A549 (cell line): ENCODE results near the gene SUGCT. TPM values are rescaled to one million over a fixed set of nuclear protein-coding genes. Genes with fewer than 3 reads are reported as not detected.
"Not testable (repeated sequence)": the region's sequence is repeated elsewhere in the genome, so short reads cannot be mapped to it uniquely, and the experiment has no call there.

Experiments used
- ATAC-seq, 2 experiments: fragments of 200-7000 bp in 1 of 2; fragments of >200 bp in 1 of 2; cut with Nextera tagmentation in 1 of 2; cut with Tn5 transposase in 1 of 2; 3 replicates each; pipeline versions ENCODE4 v1.8.0 to v1.9.1; 2018 to 2020; ENCODE audit warnings: mild to moderate bottlenecking in 1 of 2, moderate library complexity in 1 of 2
- CTCF ChIA-PET: fragments of 300-600 bp; sonication (Branson Sonifier 250); formaldehyde crosslinking; extraction: SDS; loops from one replicate; lab custom pipeline; 2021; ENCODE audit warnings: antibody characterized with exemption, inconsistent platforms; lab: Yijun Ruan, JAX
- POLR2A ChIA-PET: fragments of 350-600 bp; formaldehyde crosslinking; extraction: SDS; loops from one replicate; lab custom pipeline; 2021; ENCODE audit warnings: antibody characterized with exemption, inconsistent platforms; lab: Yijun Ruan, JAX
- DNase-seq, 2 experiments: peaks; one replicate each; pipeline versions ENCODE4 v3.0.0 to v3.0.0-alpha.2; 2011 to 2016; ENCODE audit warnings: low read depth in 1 of 2, low spot score in 1 of 2
- FAIRE-seq: peaks from 2 replicates; lab custom pipeline; 2011; peaks lifted over from hg19 to GRCh38; lab: Jason Lieb, UNC
- H3K27ac ChIP-seq, 2 experiments: fragments of >200 bp; sonication (Bioruptor Twin); formaldehyde crosslinking; 3 replicates each; pipeline ENCODE4 v1.5.1; 2016 to 2017
- H3K4me1 ChIP-seq: fragments of >200 bp; sonication (Bioruptor Twin); formaldehyde crosslinking; 3 replicates; pipeline ENCODE4 v1.6.1; 2016
- H3K4me2 ChIP-seq: fragments of >200 bp; sonication (Bioruptor Twin); formaldehyde crosslinking; 3 replicates; pipeline ENCODE4 v1.6.1; 2016
- H3K4me3 ChIP-seq: fragments of >200 bp; sonication (Bioruptor Twin); formaldehyde crosslinking; 3 replicates; pipeline ENCODE4 v1.5.1; 2016
- H3K9me3 ChIP-seq: fragments of >200 bp; sonication (Bioruptor Twin); formaldehyde crosslinking; 3 replicates; pipeline ENCODE4 v1.6.1; 2016
- BHLHE40 ChIP-seq: IDR thresholded peaks from 2 replicates; pipeline ENCODE4 v1.6.1; 2012; ENCODE audit warnings: low read depth, low read length, inconsistent platforms
- CEBPB ChIP-seq, 2 experiments: fragments of >200 bp in 1 of 2; sonication (Bioruptor Twin) in 1 of 2; formaldehyde crosslinking in 1 of 2; IDR thresholded peaks; 2 replicates each; pipeline ENCODE4 v1.6.1; 2012 to 2016
- CHD2 ChIP-seq: fragments of 150-350 bp; IDR thresholded peaks from 2 replicates; pipeline ENCODE4 v1.6.1; 2014; ENCODE audit warnings: low read length; ENCODE audit not compliant: partially characterized antibody
- CHD4 ChIP-seq: fragments of 200-600 bp; sonication (generic); IDR thresholded peaks from 2 replicates; pipeline ENCODE4 v1.6.1; 2016; ENCODE audit warnings: antibody characterized with exemption, mild to moderate bottlenecking, borderline replicate concordance
- EHF ChIP-seq: fragments of 250-450 bp; sonication (Bioruptor Pico); IDR thresholded peaks from 2 replicates; pipeline ENCODE4 v1.5.0; 2020; ENCODE audit warnings: mild to moderate bottlenecking
- EHMT2 ChIP-seq: fragments of 200-600 bp; sonication (generic); IDR thresholded peaks from 2 replicates; pipeline ENCODE4 v1.6.1; 2016; ENCODE audit warnings: antibody characterized with exemption, low read depth, mild to moderate bottlenecking, moderate library complexity
- EP300 ChIP-seq, 2 experiments: fragments of >200 bp; sonication (Bioruptor Twin); formaldehyde crosslinking; IDR thresholded peaks; 2 replicates in 1 of 2; 3 replicates in 1 of 2; pipeline ENCODE4 v1.6.1; 2016 to 2017
- ESRRA ChIP-seq: fragments of 150-350 bp; IDR thresholded peaks from 2 replicates; pipeline ENCODE4 v1.6.1; 2014; ENCODE audit warnings: mild to moderate bottlenecking, low read length, borderline replicate concordance
- FOSL2 ChIP-seq, 2 experiments: fragments of 450-650 bp in 1 of 2; fragments of >200 bp in 1 of 2; sonication (Bioruptor Twin) in 1 of 2; formaldehyde crosslinking; IDR thresholded peaks; 2 replicates each; pipeline versions ENCODE4 v1.5.0 to v1.6.1; 2016 to 2020; ENCODE audit warnings: mild to moderate bottlenecking in 1 of 2, moderate library complexity in 1 of 2
- HEYL ChIP-seq: fragments of 250-450 bp; sonication (Bioruptor Pico); IDR thresholded peaks from 2 replicates; pipeline ENCODE4 v1.8.0; 2021; ENCODE audit warnings: mild to moderate bottlenecking, moderate library complexity
- MAZ ChIP-seq: fragments of 150-350 bp; IDR thresholded peaks from 2 replicates; pipeline ENCODE4 v1.6.1; 2014; ENCODE audit warnings: antibody characterized with exemption, low read depth, low read length, borderline replicate concordance
- NPAS2 ChIP-seq: fragments of 250-450 bp; sonication (Bioruptor Pico); IDR thresholded peaks from 2 replicates; pipeline ENCODE4 v1.8.0; 2022; ENCODE audit warnings: mild to moderate bottlenecking, moderate library complexity, borderline replicate concordance
- PHF8 ChIP-seq: fragments of 200-600 bp; sonication (generic); IDR thresholded peaks from 2 replicates; pipeline ENCODE4 v1.6.1; 2016; ENCODE audit warnings: low read depth, mild to moderate bottlenecking, antibody characterized with exemption, moderate library complexity, borderline replicate concordance
- POLR2AphosphoS2 ChIP-seq: conservative IDR thresholded peaks from 2 replicates; pipeline ENCODE4 v1.6.1; 2012; ENCODE audit warnings: low read length, improper control_type of control experiment, inconsistent platforms
- RARB ChIP-seq: fragments of 250-450 bp; sonication (Bioruptor Pico); IDR thresholded peaks from 2 replicates; pipeline ENCODE4 v1.8.0; 2021; ENCODE audit warnings: mild to moderate bottlenecking, moderate library complexity
- SMC3 ChIP-seq: fragments of >200 bp; sonication (Bioruptor Twin); formaldehyde crosslinking; IDR thresholded peaks from 3 replicates; pipeline ENCODE4 v1.6.1; 2018; ENCODE audit warnings: inconsistent platforms
- TFCP2L1 ChIP-seq: fragments of 250-450 bp; sonication (Bioruptor Pico); IDR thresholded peaks from 2 replicates; pipeline ENCODE4 v1.5.0; 2021; ENCODE audit warnings: mild to moderate bottlenecking
- TP53 ChIP-seq: fragments of 250-450 bp; sonication (Bioruptor Pico); IDR thresholded peaks from 2 replicates; pipeline ENCODE4 v1.5.0; 2021; ENCODE audit warnings: mild to moderate bottlenecking, moderate library complexity
- ZFP36 ChIP-seq: fragments of 450-650 bp; IDR thresholded peaks from 2 replicates; pipeline ENCODE4 v1.6.1; 2014; ENCODE audit warnings: borderline replicate concordance; ENCODE audit not compliant: partially characterized antibody
- ZSCAN20 ChIP-seq: fragments of 250-450 bp; sonication (Bioruptor Pico); IDR thresholded peaks from 2 replicates; pipeline ENCODE4 v1.8.0; 2022; ENCODE audit warnings: mild to moderate bottlenecking, moderate library complexity
- WGBS: methylation state at CpG from one replicate; pipeline ENCODE4 v1.1.6; 2017; ENCODE audit errors: missing lambda C conversion rate; 5-methylcytosine and 5-hydroxymethylcytosine counted together
- polyA plus RNA-seq, 4 experiments: library from polyadenylated mRNA; depleted of rRNA in 3 of 4; stranded (reverse); fragments of >200 nt; fragmentation: RNase III in 1 of 4; extraction: RNeasy Plus Mini Kit Qiagen cat#74134 plus additional on column Dnase treatment in 1 of 4; gene quantifications; 2 replicates in 3 of 4; 3 replicates in 1 of 4; pipeline ENCODE4 v1.2.3, GENCODE V29; 2011 to 2017
- TF ChIP-seq, protein P1 (sequence below): fragments of 250-450 bp; sonication (Bioruptor Pico); IDR thresholded peaks from 2 replicates; pipeline ENCODE4 v1.5.0; 2020; ENCODE audit warnings: low read depth, mild to moderate bottlenecking, moderate library complexity
- TF ChIP-seq, protein P2 (sequence below): fragments of 200-600 bp; sonication (generic); IDR thresholded peaks from 2 replicates; pipeline ENCODE4 v1.6.1; 2016; ENCODE audit warnings: antibody characterized with exemption, mild to moderate bottlenecking, moderate library complexity
- TF ChIP-seq, protein P3 (sequence below): fragments of 450-650 bp; IDR thresholded peaks from 2 replicates; pipeline ENCODE4 v1.6.1; 2014; ENCODE audit warnings: antibody characterized with exemption
- TF ChIP-seq, protein P4 (sequence below): fragments of >200 bp; sonication (Bioruptor Twin); formaldehyde crosslinking; IDR thresholded peaks from 3 replicates; pipeline ENCODE4 v1.5.1; 2016

Gene SUGCT
- polyA plus RNA-seq, 2 of the 4 experiments (the other 2 are of a cell fraction): 1.4 to 1.6 TPM

- H3K9me3 ChIP-seq: no peaks in the 10 kb centered on the region; the same call in 2 of the 3 replicates
- 29% methylated on average over 5 of the region's 5 CpGs for WGBS
- no peak for FAIRE-seq
- no peak overlapping the region for H3K4me2 ChIP-seq
- POLR2A ChIA-PET: no interaction called here
- TF ChIP-seq TFCP2L1 (CRISPR knock-in tag): no peak
- ATAC-seq: no peak
- no peak overlapping the region for H3K4me3 ChIP-seq
- DNase-seq: no peak
- H3K27ac ChIP-seq: no peak overlapping the region
- CTCF ChIA-PET: no interaction called here
- no peaks in the 10 kb centered on the region for H3K4me1 ChIP-seq
These were observed 512.9 kb downstream of the SUGCT start for GRCh38 chr7:40647719-40648118.

DNA sequence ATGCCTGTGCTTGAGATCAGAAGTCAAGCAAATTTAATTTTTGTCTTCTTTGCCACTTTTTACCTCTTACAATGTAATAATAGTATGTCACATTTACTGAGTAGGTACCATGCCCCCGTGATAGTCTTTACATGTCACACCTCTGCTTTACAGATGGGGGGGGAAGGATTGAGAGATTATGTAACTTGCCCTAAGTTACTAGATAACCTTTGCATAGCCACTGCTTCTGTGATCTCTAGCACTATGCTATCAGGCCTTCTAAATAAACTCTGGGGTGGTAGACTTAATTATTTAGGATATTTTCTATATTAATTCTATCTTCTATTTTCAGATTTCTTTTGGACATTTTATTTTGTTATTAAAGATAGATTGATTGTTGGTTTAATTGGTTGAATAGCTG, 514.4 kb downstream of the SUGCT start:
- H3K4me3 ChIP-seq: no peak overlapping the region
- CTCF ChIA-PET: no interaction called here
- ATAC-seq (no peak), FAIRE-seq (no peak), DNase-seq (no peak)
- WGBS: 4% methylated on average over 1 of the region's 1 CpG
- no peak overlapping the region for H3K27ac ChIP-seq
- POLR2A ChIA-PET: no interaction called here
- H3K4me2 ChIP-seq: no peak overlapping the region
- TF ChIP-seq HEYL (no peak), CHD2 (no peak), POLR2AphosphoS2 (no peak), PHF8 (no peak), EHMT2 (no peak), ZFP36 (no peak), FOSL2 (IDR thresholded peaks at IDR 0.05) (no peak), FOSL2 (CRISPR knock-in tag; IDR thresholded peaks at IDR 0.05) (no peak), EP300 (IDR thresholded peaks at IDR 0.05) (no peak), NPAS2 (CRISPR knock-in tag) (no peak), SMC3 (no peak), TP53 (CRISPR knock-in tag) (no peak), RARB (CRISPR knock-in tag) (no peak)
- H3K9me3 ChIP-seq: no peaks in the 10 kb centered on the region; the same call in 2 of the 3 replicates
- no peaks in the 10 kb centered on the region for H3K4me1 ChIP-seq

DNA sequence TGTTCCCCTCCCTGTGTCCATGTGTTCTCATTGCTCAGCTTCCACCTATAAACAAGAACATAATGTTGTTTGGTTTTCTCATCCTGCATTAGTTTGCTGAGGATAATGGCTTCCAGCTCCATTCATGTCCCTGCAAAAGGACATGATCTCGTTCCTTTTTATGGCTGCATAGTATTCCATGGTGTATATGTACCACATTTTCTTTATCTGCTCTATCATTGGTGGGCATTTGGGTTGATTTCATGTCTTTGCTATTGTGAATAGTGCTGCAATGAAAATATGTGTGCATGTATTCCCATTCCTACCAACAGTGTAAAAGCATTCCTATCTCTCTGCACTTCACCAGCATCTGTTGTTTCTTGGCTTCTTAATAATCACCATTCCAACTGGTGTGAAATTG, 516.1 kb downstream of the SUGCT start:
- DNase-seq, ATAC-seq, POLR2A ChIA-PET, CTCF ChIA-PET, H3K4me2 ChIP-seq, FAIRE-seq, H3K4me3 ChIP-seq, H3K4me1 ChIP-seq, H3K9me3 ChIP-seq, H3K27ac ChIP-seq: not testable (repeated sequence)
- 5% methylated on average over 1 of the region's 1 CpG for WGBS

DNA sequence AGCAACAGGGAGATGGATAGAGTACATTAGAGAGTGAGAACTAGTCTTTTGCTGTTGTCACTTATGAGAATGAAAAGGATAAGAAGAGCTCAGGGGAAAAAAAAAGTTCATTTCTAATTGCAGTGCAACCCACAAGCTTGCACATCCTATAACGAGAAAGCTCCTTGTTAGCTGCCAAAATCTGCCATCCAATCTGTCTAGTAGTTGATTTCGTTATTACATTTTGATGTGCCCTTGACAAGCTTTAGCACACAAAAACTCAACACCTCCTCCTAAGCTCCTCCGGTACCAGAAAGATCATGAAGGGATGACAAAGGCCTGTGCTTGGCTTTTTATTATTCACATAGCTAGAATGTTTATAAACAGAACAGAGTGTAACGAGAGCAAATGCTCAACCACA, 519.4 kb downstream of the SUGCT start:
- no peak overlapping the region for H3K27ac ChIP-seq
- H3K4me2 ChIP-seq: no peak overlapping the region
- POLR2A ChIA-PET: no interaction called here
- no peaks in the 10 kb centered on the region for H3K4me1 ChIP-seq
- FAIRE-seq (no peak), ATAC-seq (no peak), DNase-seq (no peak)
- WGBS: 6% methylated on average over 4 of the region's 4 CpGs
- no peak overlapping the region for H3K4me3 ChIP-seq
- CTCF ChIA-PET: no interaction called here
- no peaks in the 10 kb centered on the region; the same call in 2 of the 3 replicates for H3K9me3 ChIP-seq
- TF ChIP-seq BHLHE40 (no peak), EHF (no peak), CHD4 (no peak), NPAS2 (CRISPR knock-in tag) (no peak), CEBPB (IDR thresholded peaks at IDR 0.05) (no peak), ZSCAN20 (CRISPR knock-in tag) (no peak), ESRRA (no peak), MAZ (no peak)
- TF ChIP-seq, protein P1, sequence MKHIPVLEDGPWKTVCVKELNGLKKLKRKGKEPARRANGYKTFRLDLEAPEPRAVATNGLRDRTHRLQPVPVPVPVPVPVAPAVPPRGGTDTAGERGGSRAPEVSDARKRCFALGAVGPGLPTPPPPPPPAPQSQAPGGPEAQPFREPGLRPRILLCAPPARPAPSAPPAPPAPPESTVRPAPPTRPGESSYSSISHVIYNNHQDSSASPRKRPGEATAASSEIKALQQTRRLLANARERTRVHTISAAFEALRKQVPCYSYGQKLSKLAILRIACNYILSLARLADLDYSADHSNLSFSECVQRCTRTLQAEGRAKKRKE (CRISPR knock-in tag): no peak
- TF ChIP-seq, protein P2, sequence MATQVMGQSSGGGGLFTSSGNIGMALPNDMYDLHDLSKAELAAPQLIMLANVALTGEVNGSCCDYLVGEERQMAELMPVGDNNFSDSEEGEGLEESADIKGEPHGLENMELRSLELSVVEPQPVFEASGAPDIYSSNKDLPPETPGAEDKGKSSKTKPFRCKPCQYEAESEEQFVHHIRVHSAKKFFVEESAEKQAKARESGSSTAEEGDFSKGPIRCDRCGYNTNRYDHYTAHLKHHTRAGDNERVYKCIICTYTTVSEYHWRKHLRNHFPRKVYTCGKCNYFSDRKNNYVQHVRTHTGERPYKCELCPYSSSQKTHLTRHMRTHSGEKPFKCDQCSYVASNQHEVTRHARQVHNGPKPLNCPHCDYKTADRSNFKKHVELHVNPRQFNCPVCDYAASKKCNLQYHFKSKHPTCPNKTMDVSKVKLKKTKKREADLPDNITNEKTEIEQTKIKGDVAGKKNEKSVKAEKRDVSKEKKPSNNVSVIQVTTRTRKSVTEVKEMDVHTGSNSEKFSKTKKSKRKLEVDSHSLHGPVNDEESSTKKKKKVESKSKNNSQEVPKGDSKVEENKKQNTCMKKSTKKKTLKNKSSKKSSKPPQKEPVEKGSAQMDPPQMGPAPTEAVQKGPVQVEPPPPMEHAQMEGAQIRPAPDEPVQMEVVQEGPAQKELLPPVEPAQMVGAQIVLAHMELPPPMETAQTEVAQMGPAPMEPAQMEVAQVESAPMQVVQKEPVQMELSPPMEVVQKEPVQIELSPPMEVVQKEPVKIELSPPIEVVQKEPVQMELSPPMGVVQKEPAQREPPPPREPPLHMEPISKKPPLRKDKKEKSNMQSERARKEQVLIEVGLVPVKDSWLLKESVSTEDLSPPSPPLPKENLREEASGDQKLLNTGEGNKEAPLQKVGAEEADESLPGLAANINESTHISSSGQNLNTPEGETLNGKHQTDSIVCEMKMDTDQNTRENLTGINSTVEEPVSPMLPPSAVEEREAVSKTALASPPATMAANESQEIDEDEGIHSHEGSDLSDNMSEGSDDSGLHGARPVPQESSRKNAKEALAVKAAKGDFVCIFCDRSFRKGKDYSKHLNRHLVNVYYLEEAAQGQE: no peak
- TF ChIP-seq, protein P3, sequence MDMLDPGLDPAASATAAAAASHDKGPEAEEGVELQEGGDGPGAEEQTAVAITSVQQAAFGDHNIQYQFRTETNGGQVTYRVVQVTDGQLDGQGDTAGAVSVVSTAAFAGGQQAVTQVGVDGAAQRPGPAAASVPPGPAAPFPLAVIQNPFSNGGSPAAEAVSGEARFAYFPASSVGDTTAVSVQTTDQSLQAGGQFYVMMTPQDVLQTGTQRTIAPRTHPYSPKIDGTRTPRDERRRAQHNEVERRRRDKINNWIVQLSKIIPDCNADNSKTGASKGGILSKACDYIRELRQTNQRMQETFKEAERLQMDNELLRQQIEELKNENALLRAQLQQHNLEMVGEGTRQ: no peak
- TF ChIP-seq, protein P4, sequence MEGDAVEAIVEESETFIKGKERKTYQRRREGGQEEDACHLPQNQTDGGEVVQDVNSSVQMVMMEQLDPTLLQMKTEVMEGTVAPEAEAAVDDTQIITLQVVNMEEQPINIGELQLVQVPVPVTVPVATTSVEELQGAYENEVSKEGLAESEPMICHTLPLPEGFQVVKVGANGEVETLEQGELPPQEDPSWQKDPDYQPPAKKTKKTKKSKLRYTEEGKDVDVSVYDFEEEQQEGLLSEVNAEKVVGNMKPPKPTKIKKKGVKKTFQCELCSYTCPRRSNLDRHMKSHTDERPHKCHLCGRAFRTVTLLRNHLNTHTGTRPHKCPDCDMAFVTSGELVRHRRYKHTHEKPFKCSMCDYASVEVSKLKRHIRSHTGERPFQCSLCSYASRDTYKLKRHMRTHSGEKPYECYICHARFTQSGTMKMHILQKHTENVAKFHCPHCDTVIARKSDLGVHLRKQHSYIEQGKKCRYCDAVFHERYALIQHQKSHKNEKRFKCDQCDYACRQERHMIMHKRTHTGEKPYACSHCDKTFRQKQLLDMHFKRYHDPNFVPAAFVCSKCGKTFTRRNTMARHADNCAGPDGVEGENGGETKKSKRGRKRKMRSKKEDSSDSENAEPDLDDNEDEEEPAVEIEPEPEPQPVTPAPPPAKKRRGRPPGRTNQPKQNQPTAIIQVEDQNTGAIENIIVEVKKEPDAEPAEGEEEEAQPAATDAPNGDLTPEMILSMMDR: no peak
